ENCODE results near the gene HSPA6.
"Not testable (repeated sequence)": the region's sequence is repeated elsewhere in the genome, so short reads cannot be mapped to it uniquely, and the experiment has no call there.

GRCh38 chr1:161562441-161562840 lies 38.1 kb downstream of the HSPA6 start:
- not testable (repeated sequence) for TF ChIP-seq HOXB13 (CRISPR knock-in tag; IDR thresholded peaks at IDR 0.05; ENCODE audit: low read depth); POLR2AphosphoS2 (conservative IDR thresholded peaks at IDR 0.05; ENCODE audit: low read length); HDAC2 (IDR thresholded peaks at IDR 0.05); RFX5 (IDR thresholded peaks at IDR 0.05); SREBF2 (IDR thresholded peaks at IDR 0.05); RAD21 (conservative IDR thresholded peaks at IDR 0.05 in 1 of 2, IDR thresholded peaks at IDR 0.05 in 1 of 2); CEBPB (IDR thresholded peaks at IDR 0.05); MAZ (IDR thresholded peaks at IDR 0.05; ENCODE audit: borderline replicate concordance, low read depth, low read length); BHLHE40 (IDR thresholded peaks at IDR 0.05; ENCODE audit: low read depth, low read length); PHF8 (IDR thresholded peaks at IDR 0.05; ENCODE audit: borderline replicate concordance, low read depth); NR3C1 (IDR thresholded peaks at IDR 0.05); CBX8 (IDR thresholded peaks at IDR 0.05)
- TF ChIP-seq, protein P1, sequence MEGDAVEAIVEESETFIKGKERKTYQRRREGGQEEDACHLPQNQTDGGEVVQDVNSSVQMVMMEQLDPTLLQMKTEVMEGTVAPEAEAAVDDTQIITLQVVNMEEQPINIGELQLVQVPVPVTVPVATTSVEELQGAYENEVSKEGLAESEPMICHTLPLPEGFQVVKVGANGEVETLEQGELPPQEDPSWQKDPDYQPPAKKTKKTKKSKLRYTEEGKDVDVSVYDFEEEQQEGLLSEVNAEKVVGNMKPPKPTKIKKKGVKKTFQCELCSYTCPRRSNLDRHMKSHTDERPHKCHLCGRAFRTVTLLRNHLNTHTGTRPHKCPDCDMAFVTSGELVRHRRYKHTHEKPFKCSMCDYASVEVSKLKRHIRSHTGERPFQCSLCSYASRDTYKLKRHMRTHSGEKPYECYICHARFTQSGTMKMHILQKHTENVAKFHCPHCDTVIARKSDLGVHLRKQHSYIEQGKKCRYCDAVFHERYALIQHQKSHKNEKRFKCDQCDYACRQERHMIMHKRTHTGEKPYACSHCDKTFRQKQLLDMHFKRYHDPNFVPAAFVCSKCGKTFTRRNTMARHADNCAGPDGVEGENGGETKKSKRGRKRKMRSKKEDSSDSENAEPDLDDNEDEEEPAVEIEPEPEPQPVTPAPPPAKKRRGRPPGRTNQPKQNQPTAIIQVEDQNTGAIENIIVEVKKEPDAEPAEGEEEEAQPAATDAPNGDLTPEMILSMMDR (IDR thresholded peaks at IDR 0.05): not testable (repeated sequence)
- TF ChIP-seq, protein P2, sequence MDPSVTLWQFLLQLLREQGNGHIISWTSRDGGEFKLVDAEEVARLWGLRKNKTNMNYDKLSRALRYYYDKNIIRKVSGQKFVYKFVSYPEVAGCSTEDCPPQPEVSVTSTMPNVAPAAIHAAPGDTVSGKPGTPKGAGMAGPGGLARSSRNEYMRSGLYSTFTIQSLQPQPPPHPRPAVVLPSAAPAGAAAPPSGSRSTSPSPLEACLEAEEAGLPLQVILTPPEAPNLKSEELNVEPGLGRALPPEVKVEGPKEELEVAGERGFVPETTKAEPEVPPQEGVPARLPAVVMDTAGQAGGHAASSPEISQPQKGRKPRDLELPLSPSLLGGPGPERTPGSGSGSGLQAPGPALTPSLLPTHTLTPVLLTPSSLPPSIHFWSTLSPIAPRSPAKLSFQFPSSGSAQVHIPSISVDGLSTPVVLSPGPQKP (IDR thresholded peaks at IDR 0.05; ENCODE audit: low read depth, low read length): not testable (repeated sequence)

All from A549 (cell line).